ENCODE results near the gene SLC6A13.

- TF ChIP-seq ARID4B (CRISPR knock-in tag; IDR thresholded peaks at IDR 0.05; ENCODE audit: borderline replicate concordance) (no peak), CTCF (IDR thresholded peaks at IDR 0.05) (no peak), E2F1 (CRISPR knock-in tag; IDR thresholded peaks at IDR 0.05) (no peak), CREB1 (CRISPR knock-in tag; IDR thresholded peaks at IDR 0.05) (no peak), ATF1 (CRISPR knock-in tag; IDR thresholded peaks at IDR 0.05) (no peak), GRHL2 (CRISPR knock-in tag; IDR thresholded peaks at IDR 0.05; ENCODE audit: insufficient replicate concordance, severe bottlenecking) (no peak), ZNF121 (CRISPR knock-in tag; IDR thresholded peaks at IDR 0.05) (no peak), NR2C2 (CRISPR knock-in tag; IDR thresholded peaks at IDR 0.05) (no peak)
These were observed 42.1 kb downstream of the SLC6A13 start for GRCh38 chr12:220491-220890.

Measured in WTC11 (cell line).